GM21360 (cell line): ENCODE results near the gene SNRPA.
"Not testable (repeated sequence)": the region's sequence is repeated elsewhere in the genome, so short reads cannot be mapped to it uniquely, and the experiment has no call there.

ENCODE experiments used
- ATAC-seq: cut with Tn5 transposase; IDR thresholded peaks from one replicate; pipeline ENCODE4 v1.9.1; 2021; ENCODE audit warnings: mild to moderate bottlenecking, moderate library complexity; ENCODE audit not compliant: unreplicated experiment

The SNRPA gene

DNA sequence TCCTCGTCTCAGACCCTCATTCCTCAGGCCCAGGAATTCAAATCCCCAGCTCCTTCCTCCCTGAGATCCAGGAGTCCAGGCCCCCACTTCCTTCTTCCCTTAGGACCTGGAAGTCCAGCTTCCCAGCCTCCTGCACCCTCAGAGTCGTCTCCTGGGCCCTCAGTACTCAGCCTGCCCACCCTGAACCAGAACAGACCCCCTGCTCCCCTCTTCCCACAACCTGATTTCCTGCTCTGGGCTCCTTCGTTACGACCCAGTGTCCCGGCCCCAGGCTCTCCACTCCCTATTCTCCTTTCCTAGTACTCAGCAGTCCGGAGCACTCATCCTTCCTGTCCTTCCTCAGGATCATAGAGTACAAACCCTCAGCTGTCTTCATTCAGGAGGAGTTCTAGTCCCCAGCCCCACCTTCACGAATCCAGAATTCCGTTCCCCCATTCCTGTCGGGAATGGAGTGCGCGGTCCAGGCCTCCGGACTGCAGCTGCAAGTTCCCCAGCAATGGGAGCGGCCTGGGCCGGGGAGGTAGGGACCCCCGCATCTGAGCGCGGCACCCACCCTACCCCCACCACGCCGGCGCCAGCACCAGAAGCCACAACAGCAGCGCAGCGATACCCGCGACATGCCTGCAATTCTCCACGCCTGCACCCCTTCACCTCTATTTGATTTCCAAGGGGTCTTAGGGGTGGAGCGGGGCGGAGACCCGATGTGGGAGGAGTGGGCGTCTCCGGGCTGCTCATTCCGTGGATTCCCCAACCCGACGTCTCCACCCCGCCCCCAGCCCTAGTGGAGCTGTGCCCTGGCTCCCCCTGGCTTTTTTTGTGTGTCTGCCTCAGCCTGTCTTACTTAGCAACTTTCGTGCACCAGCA is 60.7 kb downstream of the SNRPA start:
- no peak for ATAC-seq

DNA sequence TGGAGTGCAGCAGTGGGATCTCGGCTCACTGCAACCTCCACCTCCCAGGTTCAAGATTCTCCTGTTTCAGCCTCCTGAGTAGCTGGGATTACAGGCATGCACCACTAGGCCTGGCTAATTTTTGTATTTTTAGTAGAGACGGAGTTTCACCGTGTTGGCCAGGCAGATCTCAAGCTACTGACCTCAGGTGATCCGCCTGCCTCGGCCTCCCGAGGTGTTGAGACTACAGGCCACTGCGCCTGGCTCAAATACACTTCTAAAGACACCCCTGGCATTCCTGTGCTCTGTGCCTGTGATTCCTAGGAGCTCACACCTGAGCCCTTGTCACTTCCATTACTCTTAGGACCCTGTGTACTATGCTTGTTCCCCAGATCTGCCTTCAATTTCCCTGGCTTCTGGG is 61.6 kb downstream of the SNRPA start:
- not testable (repeated sequence) for ATAC-seq

DNA sequence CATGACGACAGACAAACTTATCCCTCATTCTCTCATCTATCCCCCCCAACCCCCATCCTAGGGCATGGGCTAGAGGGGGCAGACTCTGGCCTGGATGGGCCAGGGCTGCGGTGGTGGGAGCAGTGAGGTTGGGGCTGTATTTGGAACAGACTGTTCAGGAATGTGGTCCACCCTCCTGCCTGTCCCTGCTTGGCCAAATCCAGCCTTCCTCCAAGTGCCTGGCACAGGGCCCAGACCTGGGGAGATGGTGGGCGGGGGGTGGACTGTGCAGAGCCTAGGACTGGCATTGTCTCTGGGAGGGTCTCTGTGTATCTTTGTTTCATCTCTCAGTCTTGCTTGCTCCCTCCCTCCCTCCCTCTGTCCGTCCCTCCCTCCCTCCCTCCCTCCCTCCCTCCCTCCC is 62.2 kb downstream of the SNRPA start:
- no peak for ATAC-seq
